Keratinocyte (primary cell): Measurements from ENCODE around the gene SLC4A1AP. TPM values are rescaled to one million over a fixed set of nuclear protein-coding genes. Genes with fewer than 3 reads are reported as not detected.

Experiments used
- DNase-seq: peaks from one replicate; pipeline ENCODE4 v3.0.0-alpha.2; 2011; ENCODE audit warnings: low read depth, missing footprints, low spot score
- FAIRE-seq: peaks from 2 replicates; lab custom pipeline; 2011; peaks lifted over from hg19 to GRCh38; lab: Jason Lieb, UNC
- H2AFZ ChIP-seq: 2 replicates; pipeline ENCODE4 v1.6.0; 2012; ENCODE audit warnings: low read length, control low read depth, inconsistent platforms; ENCODE audit not compliant: control insufficient read depth
- H3K27ac ChIP-seq: 2 replicates; pipeline ENCODE4 v1.5.1; 2011; ENCODE audit warnings: low read length; ENCODE audit not compliant: control insufficient read depth, insufficient read depth
- H3K27me3 ChIP-seq: 3 replicates; pipeline ENCODE4 v1.6.0; 2011; ENCODE audit warnings: low read length; ENCODE audit not compliant: control insufficient read depth, insufficient read depth; ENCODE audit errors: extremely low read depth
- H3K36me3 ChIP-seq, 2 experiments: 2 replicates in 1 of 2; 3 replicates in 1 of 2; pipeline ENCODE4 v1.5.1; 2011; ENCODE audit warnings: low read length in 2 of 2, mild to moderate bottlenecking in 1 of 2; ENCODE audit not compliant: control insufficient read depth in 2 of 2, insufficient read depth in 2 of 2; ENCODE audit errors: extremely low read depth in 1 of 2
- H3K4me1 ChIP-seq: 3 replicates; pipeline ENCODE4 v1.5.1; 2011; ENCODE audit warnings: low read length; ENCODE audit not compliant: control insufficient read depth, insufficient read depth; ENCODE audit errors: extremely low read depth
- H3K4me2 ChIP-seq: 3 replicates; pipeline ENCODE4 v1.6.0; 2011; ENCODE audit warnings: low read depth, low read length; ENCODE audit not compliant: control insufficient read depth, insufficient read depth; ENCODE audit errors: extremely low read depth
- H3K4me3 ChIP-seq, 3 experiments: fragments of 200-600 bp in 1 of 3; sonication (generic) in 1 of 3; 2 replicates in 2 of 3; 3 replicates in 1 of 3; pipeline ENCODE4 v1.5.1; 2011 to 2016; ENCODE audit warnings: low read length in 3 of 3, mild to moderate bottlenecking in 3 of 3, control low read depth in 2 of 3, inconsistent platforms in 1 of 3, low read depth in 1 of 3, mixed read lengths in 1 of 3, mixed run types in 1 of 3, moderate library complexity in 1 of 3; ENCODE audit not compliant: control insufficient read depth in 2 of 3, insufficient read depth in 2 of 3; ENCODE audit errors: extremely low read depth in 1 of 3
- H3K79me2 ChIP-seq: 2 replicates; pipeline ENCODE4 v1.6.0; 2012; ENCODE audit warnings: low read length; ENCODE audit not compliant: control insufficient read depth, insufficient read depth
- H3K9ac ChIP-seq: 3 replicates; pipeline ENCODE4 v1.6.0; 2011; ENCODE audit warnings: low read length; ENCODE audit not compliant: control insufficient read depth, insufficient read depth; ENCODE audit errors: extremely low read depth
- H3K9me1 ChIP-seq: 3 replicates; pipeline ENCODE4 v1.6.0; 2011; ENCODE audit warnings: low read length; ENCODE audit not compliant: control insufficient read depth, insufficient read depth; ENCODE audit errors: extremely low read depth
- H3K9me3 ChIP-seq: 2 replicates; pipeline ENCODE4 v1.5.1; 2012; ENCODE audit warnings: low read depth, low read length; ENCODE audit not compliant: control insufficient read depth
- H4K20me1 ChIP-seq: 3 replicates; pipeline ENCODE4 v1.6.0; 2011; ENCODE audit warnings: low read length; ENCODE audit not compliant: control insufficient read depth, insufficient read depth; ENCODE audit errors: extremely low read depth
- CTCF ChIP-seq, 3 experiments: IDR thresholded peaks in 1 of 3; conservative IDR thresholded peaks in 1 of 3; optimal IDR thresholded peaks in 1 of 3; 2 replicates in 2 of 3; 3 replicates in 1 of 3; pipeline versions ENCODE3 to v1.5.1; 2011; ENCODE audit warnings: low read length in 3 of 3, mild to moderate bottlenecking in 3 of 3, moderate library complexity in 2 of 3, control low read depth in 1 of 3, inconsistent platforms in 1 of 3; ENCODE audit not compliant: insufficient read depth in 2 of 3; ENCODE audit errors: extremely low read depth in 1 of 3
- EZH2 ChIP-seq: IDR thresholded peaks from one replicate; pipeline ENCODE4 v1.6.1; 2012; ENCODE audit warnings: inconsistent platforms, mild to moderate bottlenecking, low read length, moderate library complexity
- dilution Hi-C: fragments of 300-500 bp; cut with MboI; formaldehyde crosslinking; loops from one replicate; pipeline ENCODE4 v1.7.0; 2020; ENCODE audit warnings: low sequenced_read_pairs; ENCODE audit not compliant: extremely low pct_ligation_motif_present
- polyA plus RNA-seq, 5 experiments: library from polyadenylated mRNA; depleted of rRNA in 3 of 5; stranded (reverse) in 3 of 5; stranded (forward) in 1 of 5; unstranded in 1 of 5; fragments of >200 nt; gene quantifications; 1 replicate in 1 of 5; 2 replicates in 3 of 5; 3 replicates in 1 of 5; pipeline versions ENCODE4 v1.2.1 to v1.2.3, GENCODE V29; 2011 to 2012; ENCODE audit warnings: missing spikeins in 2 of 5, low read depth in 1 of 5, low replicate concordance in 1 of 5

Gene SLC4A1AP
- polyA plus RNA-seq, 1 donor (not counting 4 experiments of a cell fraction or from before 2014, with no cell fraction given) = 17.0 TPM

GRCh38 chr2:27738349-27739057, 74.8 kb downstream of the SLC4A1AP start:
- no peak overlapping the region for H3K27ac ChIP-seq
- TF ChIP-seq EZH2 (no peak), CTCF (optimal IDR thresholded peaks at IDR 0.05 in 1 of 3, IDR thresholded peaks at IDR 0.05 in 1 of 3, conservative IDR thresholded peaks at IDR 0.05 in 1 of 3; ENCODE audit: extremely low read depth in 1 of 3, insufficient read depth in 2 of 3, low read length in 3 of 3) (no peak)

GRCh38 chr2:27739058-27739373, 75.3 kb downstream of the SLC4A1AP start:
- H3K4me1 ChIP-seq = peaks cover 28% of the 10 kb centered on the region
- no peak overlapping the region for H2AFZ ChIP-seq
- no peak overlapping the region for H3K27ac ChIP-seq
- dilution Hi-C loops = no loop called here
- no peaks in the 10 kb centered on the region for H3K79me2 ChIP-seq
- H3K9ac ChIP-seq = no peak overlapping the region
- no peaks in the 10 kb centered on the region for H3K9me1 ChIP-seq
- H3K4me2 ChIP-seq = no peak overlapping the region
- DNase-seq = no peak
- no peaks in the 10 kb centered on the region for H3K9me3 ChIP-seq
- no peaks in the 10 kb centered on the region for H4K20me1 ChIP-seq
- no peak for TF ChIP-seq EZH2
- no peak for TF ChIP-seq CTCF (optimal IDR thresholded peaks at IDR 0.05 in 1 of 3, IDR thresholded peaks at IDR 0.05 in 1 of 3, conservative IDR thresholded peaks at IDR 0.05 in 1 of 3; ENCODE audit: extremely low read depth in 1 of 3, insufficient read depth in 2 of 3, low read length in 3 of 3)
- no peaks in the 10 kb centered on the region for H3K36me3 ChIP-seq
- H3K27me3 ChIP-seq = no peaks in the 10 kb centered on the region
- no peak for FAIRE-seq
- no peak overlapping the region for H3K4me3 ChIP-seq

More at GRCh38 chr2:27738349-27739057, 74.8 kb downstream of the SLC4A1AP start:
- Histone ChIP-seq H4K20me1 (no peaks in the 10 kb centered on the region), H3K9ac (no peak overlapping the region), H3K9me3 (no peaks in the 10 kb centered on the region), H3K27me3 (no peaks in the 10 kb centered on the region), H3K4me1 (peaks cover 28% of the 10 kb centered on the region), H3K9me1 (no peaks in the 10 kb centered on the region), H2AFZ (no peak overlapping the region), H3K4me2 (no peak overlapping the region), H3K79me2 (no peaks in the 10 kb centered on the region), H3K4me3 (no peak overlapping the region), H3K36me3 (no peaks in the 10 kb centered on the region)
- dilution Hi-C loops = no loop called here
- no peak for FAIRE-seq
- no peak for DNase-seq
